ENCODE results near the gene TRPM3.

TRPM3 gene

DNA sequence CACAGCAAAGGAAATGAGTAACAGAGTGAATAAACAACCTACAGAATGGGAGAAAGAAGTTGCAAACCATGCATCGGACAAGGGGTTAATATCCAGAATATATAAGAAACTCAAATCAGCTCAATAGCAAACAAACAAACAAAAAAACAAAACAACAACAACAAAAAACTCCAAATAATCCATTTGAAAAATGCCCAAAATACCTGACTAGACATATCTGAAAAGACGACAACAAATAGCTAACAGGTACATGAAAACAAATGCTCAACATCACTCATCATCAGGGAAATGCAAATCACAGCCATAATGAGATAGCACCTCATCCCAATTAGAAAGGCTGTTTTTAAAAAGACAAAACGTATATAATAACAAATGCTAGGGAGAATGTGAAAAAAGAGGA is 111.2 kb downstream of the TRPM3 start:
- TF ChIP-seq, protein P1, sequence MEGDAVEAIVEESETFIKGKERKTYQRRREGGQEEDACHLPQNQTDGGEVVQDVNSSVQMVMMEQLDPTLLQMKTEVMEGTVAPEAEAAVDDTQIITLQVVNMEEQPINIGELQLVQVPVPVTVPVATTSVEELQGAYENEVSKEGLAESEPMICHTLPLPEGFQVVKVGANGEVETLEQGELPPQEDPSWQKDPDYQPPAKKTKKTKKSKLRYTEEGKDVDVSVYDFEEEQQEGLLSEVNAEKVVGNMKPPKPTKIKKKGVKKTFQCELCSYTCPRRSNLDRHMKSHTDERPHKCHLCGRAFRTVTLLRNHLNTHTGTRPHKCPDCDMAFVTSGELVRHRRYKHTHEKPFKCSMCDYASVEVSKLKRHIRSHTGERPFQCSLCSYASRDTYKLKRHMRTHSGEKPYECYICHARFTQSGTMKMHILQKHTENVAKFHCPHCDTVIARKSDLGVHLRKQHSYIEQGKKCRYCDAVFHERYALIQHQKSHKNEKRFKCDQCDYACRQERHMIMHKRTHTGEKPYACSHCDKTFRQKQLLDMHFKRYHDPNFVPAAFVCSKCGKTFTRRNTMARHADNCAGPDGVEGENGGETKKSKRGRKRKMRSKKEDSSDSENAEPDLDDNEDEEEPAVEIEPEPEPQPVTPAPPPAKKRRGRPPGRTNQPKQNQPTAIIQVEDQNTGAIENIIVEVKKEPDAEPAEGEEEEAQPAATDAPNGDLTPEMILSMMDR (IDR thresholded peaks at IDR 0.05): no peak
- DNase-seq (ENCODE audit: low spot score): no peak
- Histone ChIP-seq H3K4me3 (no peak overlapping the region), H3K27ac (no peak overlapping the region)

DNA sequence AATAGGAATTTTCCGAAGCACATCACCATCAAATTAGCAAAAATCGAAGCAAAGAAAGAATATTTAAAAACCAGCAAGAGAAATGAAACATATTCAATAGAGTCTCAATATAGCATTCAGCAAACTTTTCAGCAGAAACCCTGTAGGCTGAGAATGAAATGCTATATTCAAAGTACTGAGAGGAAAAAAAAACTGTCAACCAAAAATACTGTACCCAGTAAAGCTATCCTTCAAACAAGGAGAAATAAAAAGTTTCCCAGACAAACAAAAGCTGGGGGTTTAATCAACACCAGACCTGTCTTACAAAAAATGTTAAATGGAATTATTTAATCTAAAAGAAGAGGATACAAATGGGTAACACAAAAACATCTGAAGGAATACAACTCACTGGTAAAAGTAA is 116.0 kb downstream of the TRPM3 start:
- Histone ChIP-seq H3K27ac (no peak overlapping the region), H3K4me3 (no peak overlapping the region)
- TF ChIP-seq, protein P1 (IDR thresholded peaks at IDR 0.05): no peak
- no peak for DNase-seq (ENCODE audit: low spot score)

DNA sequence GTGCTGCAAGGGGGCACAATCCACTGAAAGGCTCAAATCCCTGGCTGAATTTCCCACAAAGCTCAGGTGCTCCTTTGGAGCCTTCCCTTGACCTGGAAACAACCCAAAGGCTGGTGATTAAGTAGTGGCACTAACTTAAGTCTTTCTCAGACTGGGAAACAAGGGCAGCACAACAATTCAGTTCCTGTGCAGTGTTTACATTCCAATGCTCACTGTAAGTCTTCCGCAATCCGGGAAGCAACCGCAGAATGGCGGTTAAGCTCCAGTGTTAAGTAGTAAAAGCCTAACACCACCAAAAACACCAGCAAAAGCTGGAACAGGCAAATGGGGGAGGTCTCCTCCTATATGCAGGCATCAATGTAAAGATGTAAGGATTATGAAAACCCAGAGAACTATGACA is 117.2 kb downstream of the TRPM3 start:
- H3K27ac ChIP-seq: no peak overlapping the region
- H3K4me3 ChIP-seq: no peak overlapping the region
- no peak for DNase-seq (ENCODE audit: low spot score)
- TF ChIP-seq, protein P1 (IDR thresholded peaks at IDR 0.05): no peak

DNA sequence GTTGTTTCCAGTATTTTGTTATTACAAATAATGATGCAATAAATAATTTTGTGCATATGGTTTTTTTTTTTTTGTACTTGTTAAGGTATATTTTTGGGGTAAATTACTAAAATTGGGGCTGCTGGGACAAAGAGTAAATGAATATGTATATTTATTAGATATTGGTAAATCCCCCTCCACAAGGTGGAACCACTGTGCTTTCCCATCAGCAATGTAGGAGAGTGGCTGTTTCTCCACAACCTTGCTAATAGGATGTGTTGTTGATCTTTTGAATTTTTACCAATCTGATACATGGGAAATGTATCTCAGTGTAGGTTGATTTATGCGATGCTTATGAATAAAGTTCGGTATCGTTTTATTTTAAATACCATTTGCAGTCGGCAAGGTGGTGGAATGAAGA is 118.1 kb downstream of the TRPM3 start:
- Histone ChIP-seq H3K27ac (no peak overlapping the region), H3K4me3 (no peak overlapping the region)
- no peak for DNase-seq (ENCODE audit: low spot score)
- TF ChIP-seq, protein P1 (IDR thresholded peaks at IDR 0.05): no peak

DNA sequence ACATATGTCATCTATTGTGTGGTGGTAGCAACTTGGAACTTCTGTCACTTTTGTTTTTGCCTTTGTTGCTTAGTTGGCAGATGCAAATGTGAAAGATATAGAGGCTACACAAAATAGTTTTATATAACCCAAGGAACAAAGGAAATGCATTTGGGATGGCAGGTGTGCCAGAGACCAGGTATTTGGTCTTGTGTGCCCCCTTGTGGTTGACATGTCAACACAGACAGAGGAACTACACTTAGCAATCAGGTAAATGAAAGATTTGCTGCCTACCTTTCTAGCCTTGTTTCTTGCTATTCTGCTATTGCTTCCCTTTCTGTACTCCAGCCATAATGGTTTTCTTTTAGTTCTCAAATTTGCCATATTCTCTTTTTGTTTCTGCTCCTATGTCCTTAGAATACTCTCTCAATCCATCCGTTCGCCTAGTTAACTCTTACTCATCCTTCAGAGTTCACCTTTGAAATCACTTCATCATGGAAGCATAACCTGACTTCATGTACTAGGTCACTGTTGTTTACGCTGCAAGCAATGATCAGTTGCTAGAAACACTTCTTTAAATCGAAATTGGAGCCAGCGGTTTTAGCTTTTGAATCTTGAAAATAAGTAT is 119.5 kb downstream of the TRPM3 start:
- TF ChIP-seq, protein P1 (IDR thresholded peaks at IDR 0.05): no peak
- Histone ChIP-seq H3K27ac (no peak overlapping the region), H3K4me3 (no peak overlapping the region)
- DNase-seq (ENCODE audit: low spot score): no peak

DNA sequence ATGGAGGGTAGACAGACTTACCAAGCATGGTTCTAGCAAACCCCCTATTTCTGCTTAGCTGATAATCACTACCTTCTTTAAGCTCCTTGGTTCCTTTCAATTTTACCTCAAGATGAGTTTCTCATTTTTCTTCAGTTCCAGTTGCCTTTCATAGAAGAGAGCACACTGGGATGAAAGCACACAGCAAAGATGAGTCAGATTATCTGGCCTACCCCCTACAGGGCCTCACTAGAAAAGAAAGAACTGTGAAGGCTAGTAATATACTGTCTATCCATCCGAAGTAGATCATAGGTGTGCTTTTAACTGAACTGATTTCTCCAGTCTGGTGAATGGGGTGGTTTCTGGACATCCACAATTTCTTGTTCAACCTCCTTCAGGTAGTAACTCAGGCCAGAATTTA is 122.5 kb downstream of the TRPM3 start:
- Histone ChIP-seq H3K27ac (no peak overlapping the region), H3K4me3 (no peak overlapping the region)
- DNase-seq (ENCODE audit: low spot score): no peak
- TF ChIP-seq, protein P1 (IDR thresholded peaks at IDR 0.05): no peak

DNA sequence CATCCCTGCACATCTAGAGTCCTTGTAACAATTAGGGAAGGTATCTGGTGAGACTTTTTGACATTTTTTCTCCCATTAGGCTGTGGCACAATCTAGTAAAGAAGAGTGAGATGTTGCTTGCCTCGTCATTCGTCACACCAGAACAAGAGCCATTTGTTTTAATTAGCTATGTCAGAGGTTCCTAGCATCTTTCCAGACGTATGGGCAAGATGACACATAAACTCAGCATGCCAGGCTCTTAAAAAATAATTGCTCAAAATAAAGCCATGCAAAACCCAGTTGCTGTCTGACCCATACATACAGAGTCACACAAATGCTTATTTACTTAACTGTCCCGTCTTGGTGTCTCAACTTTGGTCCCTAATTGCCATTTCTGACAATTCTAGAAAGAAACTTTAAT is 125.9 kb downstream of the TRPM3 start:
- no peak for DNase-seq (ENCODE audit: low spot score)

More for the DNA sequence above, 125.9 kb downstream of the TRPM3 start:
- H3K27ac ChIP-seq: no peak overlapping the region
- TF ChIP-seq, protein P1 (IDR thresholded peaks at IDR 0.05): no peak
- no peak overlapping the region for H3K4me3 ChIP-seq

Measured in coronary artery (tissue), 2 donors.